ENCODE data around the gene RNF113B. TPM values are rescaled to one million over a fixed set of nuclear protein-coding genes. Genes with fewer than 3 reads are reported as not detected.

Gene RNF113B
- total RNA-seq, 1 donor from 2014 or later = not detected

- Histone ChIP-seq H3K27me3 (no peaks in the 10 kb centered on the region), H2AFZ (replicated peaks) (no peak overlapping the region), H3K4me3 (no peak overlapping the region), H3K4me1 (no peaks in the 10 kb centered on the region), H3F3A (ENCODE audit: low read depth) (peaks cover 7% of the 10 kb centered on the region), H3K27ac (no peak overlapping the region), H3K36me3 (no peaks in the 10 kb centered on the region), H3K9me3 (ENCODE audit: low read depth) (no peaks in the 10 kb centered on the region), H3K9ac (no peak overlapping the region), H3K79me2 (ENCODE audit: low read depth) (no peaks in the 10 kb centered on the region), H4K20me1 (ENCODE audit: low read depth) (no peaks in the 10 kb centered on the region), H3K4me2 (no peak overlapping the region)
- Mint-ChIP-seq H3K27ac (no peak overlapping the region), H3K27me3 (ENCODE audit: insufficient read depth, low read depth) (peaks cover 3% of the 10 kb centered on the region), H3K4me1 (no peaks in the 10 kb centered on the region), H3K4me3 (no peak overlapping the region), H3K36me3 (no peaks in the 10 kb centered on the region), H3K9me3 (peaks cover 1% of the 10 kb centered on the region)
- no peak for DNase-seq (ENCODE audit: low spot score)
- TF ChIP-seq, protein P1, sequence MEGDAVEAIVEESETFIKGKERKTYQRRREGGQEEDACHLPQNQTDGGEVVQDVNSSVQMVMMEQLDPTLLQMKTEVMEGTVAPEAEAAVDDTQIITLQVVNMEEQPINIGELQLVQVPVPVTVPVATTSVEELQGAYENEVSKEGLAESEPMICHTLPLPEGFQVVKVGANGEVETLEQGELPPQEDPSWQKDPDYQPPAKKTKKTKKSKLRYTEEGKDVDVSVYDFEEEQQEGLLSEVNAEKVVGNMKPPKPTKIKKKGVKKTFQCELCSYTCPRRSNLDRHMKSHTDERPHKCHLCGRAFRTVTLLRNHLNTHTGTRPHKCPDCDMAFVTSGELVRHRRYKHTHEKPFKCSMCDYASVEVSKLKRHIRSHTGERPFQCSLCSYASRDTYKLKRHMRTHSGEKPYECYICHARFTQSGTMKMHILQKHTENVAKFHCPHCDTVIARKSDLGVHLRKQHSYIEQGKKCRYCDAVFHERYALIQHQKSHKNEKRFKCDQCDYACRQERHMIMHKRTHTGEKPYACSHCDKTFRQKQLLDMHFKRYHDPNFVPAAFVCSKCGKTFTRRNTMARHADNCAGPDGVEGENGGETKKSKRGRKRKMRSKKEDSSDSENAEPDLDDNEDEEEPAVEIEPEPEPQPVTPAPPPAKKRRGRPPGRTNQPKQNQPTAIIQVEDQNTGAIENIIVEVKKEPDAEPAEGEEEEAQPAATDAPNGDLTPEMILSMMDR (IDR thresholded peaks at IDR 0.05) = no peak
- TF ChIP-seq EZH2 (IDR thresholded peaks at IDR 0.05) (no peak), EZH2phosphoT487 (IDR thresholded peaks at IDR 0.05) (no peak)
Observed at GRCh38 chr13:98129059-98129746, 47.9 kb downstream of the RNF113B start.

Small RNA genes lying within 50 kb of the gene (microRNA-seq; reads per million reads assigned to microRNA genes)
- not detected for gene MIR3170

Small RNA genes lying within 50 kb of the gene (small RNA-seq; reads per million reads assigned to genes)
- not detected for gene MIR3170

Other genes starting within 250 kb of the RNF113B start
- gene IPO5, start 223.6 kb downstream of the RNF113B start, total RNA-seq (ENCODE audit: low replicate concordance) = 600 and 727 TPM in 2 replicates
- gene FARP1, start 34.2 kb downstream of the RNF113B start, total RNA-seq (ENCODE audit: low replicate concordance) = 52.9 and 78.0 TPM in 2 replicates